Cardiac muscle cell (in vitro differentiated cells and primary cell): ENCODE results near the gene PLEKHM2. TPM values are rescaled to one million over a fixed set of nuclear protein-coding genes. Genes with fewer than 3 reads are reported as not detected.
A peak's percentile ranks its signal among the peaks of the same experiment; 100 is the strongest.

Experiments used
- DNase-seq, 2 donors: peaks; one replicate each; pipeline versions ENCODE4 v3.0.0 to v3.0.0-alpha.2; 2010 to 2017; ENCODE audit warnings: low read depth in 1 of 2, low spot score in 1 of 2
- H3K27ac ChIP-seq: fragments of 200-600 bp; sonication (generic); 2 replicates; pipeline ENCODE4 v1.5.1; 2016
- H3K27me3 ChIP-seq: fragments of 200-600 bp; sonication (generic); 2 replicates; pipeline ENCODE4 v1.6.0; 2016; ENCODE audit warnings: control low read depth
- H3K36me3 ChIP-seq: fragments of 200-600 bp; sonication (generic); 2 replicates; pipeline ENCODE4 v1.5.1; 2016; ENCODE audit warnings: control low read depth
- H3K4me1 ChIP-seq: fragments of 200-600 bp; sonication (generic); 2 replicates; pipeline ENCODE4 v1.8.1; 2017; ENCODE audit warnings: low read depth, mild to moderate bottlenecking, mixed run types
- H3K4me3 ChIP-seq: fragments of 200-600 bp; sonication (generic); 2 replicates; pipeline ENCODE4 v1.5.1; 2016; ENCODE audit warnings: mild to moderate bottlenecking
- H3K9me3 ChIP-seq: fragments of 200-600 bp; sonication (generic); 2 replicates; pipeline ENCODE4 v1.5.1; 2017; ENCODE audit warnings: low read depth, mild to moderate bottlenecking, control low read depth
- CTCF ChIP-seq: IDR thresholded peaks from 2 replicates; pipeline ENCODE4 v1.5.1; 2012; ENCODE audit warnings: low read depth, mild to moderate bottlenecking, low read length
- polyA plus RNA-seq: library from polyadenylated mRNA; unstranded; fragments of >200 nt; fragmentation: Nextera tagmentation; extraction: Ambion mirVana; gene quantifications from 2 replicates; pipeline ENCODE4 v1.2.1, GENCODE V29; 2016
- total RNA-seq: library from RNA; depleted of rRNA; stranded (reverse); fragments of >200 nt; gene quantifications from 2 replicates; pipeline ENCODE4 v1.2.3, GENCODE V29; 2016

The PLEKHM2 gene
- total and polyA plus RNA-seq, 2 experiments from 2014 or later = 56.8 to 99.8 TPM

GRCh38 chr1:15703562-15703961 lies 19.4 kb downstream of the PLEKHM2 start:
- DNase-seq = peak; percentile 55 to 93

GRCh38 chr1:15704526-15705183 lies 20.5 kb downstream of the PLEKHM2 start:
- peak overlapping the region; percentile 95 for H3K27ac ChIP-seq

More at GRCh38 chr1:15703562-15703961, 19.4 kb downstream of the PLEKHM2 start:
- H3K9me3 ChIP-seq = no peaks in the 10 kb centered on the region
- no peak overlapping the region for H3K4me3 ChIP-seq
- H3K27me3 ChIP-seq = no peaks in the 10 kb centered on the region
- peaks cover 24% of the 10 kb centered on the region for H3K4me1 ChIP-seq
- H3K27ac ChIP-seq = peak overlapping the region; percentile 95
- TF ChIP-seq CTCF = no peak
- no peaks in the 10 kb centered on the region for H3K36me3 ChIP-seq

GRCh38 chr1:15705184-15705566 lies 21.1 kb downstream of the PLEKHM2 start:
- peaks cover 21% of the 10 kb centered on the region for H3K4me1 ChIP-seq
- H3K27me3 ChIP-seq = no peaks in the 10 kb centered on the region
- H3K27ac ChIP-seq = no peak overlapping the region
- no peak for DNase-seq
- no peaks in the 10 kb centered on the region for H3K9me3 ChIP-seq
- H3K4me3 ChIP-seq = no peak overlapping the region
- no peak for TF ChIP-seq CTCF
- no peaks in the 10 kb centered on the region for H3K36me3 ChIP-seq

More at GRCh38 chr1:15704526-15705183, 20.5 kb downstream of the PLEKHM2 start:
- H3K9me3 ChIP-seq = no peaks in the 10 kb centered on the region
- H3K27me3 ChIP-seq = no peaks in the 10 kb centered on the region
- peaks cover 24% of the 10 kb centered on the region for H3K4me1 ChIP-seq
- H3K36me3 ChIP-seq = no peaks in the 10 kb centered on the region
- no peak for DNase-seq
- no peak overlapping the region for H3K4me3 ChIP-seq
- no peak for TF ChIP-seq CTCF

GRCh38 chr1:15706751-15707150 lies 22.6 kb downstream of the PLEKHM2 start:
- Histone ChIP-seq H3K27me3 (no peaks in the 10 kb centered on the region), H3K36me3 (no peaks in the 10 kb centered on the region), H3K27ac (peak overlapping the region; percentile 30), H3K9me3 (no peaks in the 10 kb centered on the region), H3K4me3 (no peak overlapping the region), H3K4me1 (peaks cover 19% of the 10 kb centered on the region)
- no peak for TF ChIP-seq CTCF
- peak in 1 of 2 donors; percentile 49 for DNase-seq

GRCh38 chr1:15707239-15707925 lies 23.3 kb downstream of the PLEKHM2 start:
- Histone ChIP-seq H3K27ac (no peak overlapping the region), H3K4me1 (peaks cover 19% of the 10 kb centered on the region), H3K36me3 (no peaks in the 10 kb centered on the region), H3K27me3 (no peaks in the 10 kb centered on the region), H3K9me3 (no peaks in the 10 kb centered on the region), H3K4me3 (no peak overlapping the region)
- no peak for DNase-seq
- TF ChIP-seq CTCF = no peak
